WTC11 (cell line): ENCODE data around the gene USP34. TPM values are rescaled to one million over a fixed set of nuclear protein-coding genes. Genes with fewer than 3 reads are reported as not detected.

Source experiments
- ATAC-seq: fragments of 200-7000 bp; cut with Tn5 transposase; 2 replicates; pipeline ENCODE4 v1.10.0; 2021; ENCODE audit warnings: mild to moderate bottlenecking, moderate library complexity
- CTCF ChIA-PET: fragments of 300-600 bp; sonication (Branson Sonifier 250); formaldehyde crosslinking; loops from one replicate; lab custom pipeline; 2021; ENCODE audit warnings: antibody characterized with exemption; lab: Charles Lee
- POLR2A ChIA-PET: fragments of 350-600 bp; sonication (Branson Sonifier 250); formaldehyde crosslinking; loops from one replicate; lab custom pipeline; 2021; ENCODE audit warnings: antibody characterized with exemption; lab: Charles Lee
- DNase-seq: peaks from one replicate; pipeline ENCODE4 v3.0.0; 2021; ENCODE audit warnings: low spot score
- H3K27ac Mint-ChIP-seq: 2 replicates; pipeline ENCODE4 v1.8.0; 2021; ENCODE audit warnings: mixed read lengths
- H3K27me3 Mint-ChIP-seq: 2 replicates; pipeline ENCODE4 v1.8.0; 2021; ENCODE audit warnings: low read depth, mild to moderate bottlenecking, moderate library complexity, mixed read lengths
- H3K36me3 Mint-ChIP-seq: 2 replicates; pipeline ENCODE4 v1.8.0; 2021; ENCODE audit warnings: mixed read lengths
- H3K4me1 Mint-ChIP-seq: 2 replicates; pipeline ENCODE4 v1.8.0; 2022; ENCODE audit warnings: mixed read lengths
- H3K4me3 Mint-ChIP-seq: 2 replicates; pipeline ENCODE4 v1.8.0; 2021; ENCODE audit warnings: mild to moderate bottlenecking, moderate library complexity, mixed read lengths
- H3K9me3 Mint-ChIP-seq: 2 replicates; pipeline ENCODE4 v1.8.0; 2021; ENCODE audit warnings: mixed read lengths
- AR ChIP-seq: fragments of 250-450 bp; sonication (Bioruptor Pico); IDR thresholded peaks from 2 replicates; pipeline ENCODE4 v1.9.0; 2021; ENCODE audit warnings: mild to moderate bottlenecking
- ATF1 ChIP-seq: sonication (generic); formaldehyde crosslinking; IDR thresholded peaks from 2 replicates; pipeline ENCODE4 v1.8.1; 2023; ENCODE audit warnings: mild to moderate bottlenecking, moderate library complexity, missing genetic modification reagents
- E2F5 ChIP-seq: sonication (generic); formaldehyde crosslinking; IDR thresholded peaks from 2 replicates; pipeline ENCODE4 v1.8.1; 2022; ENCODE audit warnings: mild to moderate bottlenecking, moderate library complexity, missing genetic modification reagents
- EMX1 ChIP-seq: fragments of 250-450 bp; sonication (Bioruptor Pico); IDR thresholded peaks from 2 replicates; pipeline ENCODE4 v1.8.0; 2021; ENCODE audit warnings: mild to moderate bottlenecking
- IRF2 ChIP-seq: sonication (generic); formaldehyde crosslinking; IDR thresholded peaks from 2 replicates; pipeline ENCODE4 v1.8.0; 2022; ENCODE audit warnings: low read depth, missing genetic modification reagents, borderline replicate concordance
- JAZF1 ChIP-seq: fragments of 250-450 bp; sonication (Bioruptor Pico); IDR thresholded peaks from 2 replicates; pipeline ENCODE4 v1.9.0; 2021; ENCODE audit warnings: moderate library complexity, mild to moderate bottlenecking, inconsistent platforms
- JUN ChIP-seq: sonication (generic); formaldehyde crosslinking; IDR thresholded peaks from 2 replicates; pipeline ENCODE4 v1.8.0; 2023; ENCODE audit warnings: mild to moderate bottlenecking, missing genetic modification reagents
- NFATC4 ChIP-seq: fragments of 250-450 bp; sonication (Bioruptor Pico); IDR thresholded peaks from 2 replicates; pipeline ENCODE4 v1.9.0; 2021; ENCODE audit warnings: mild to moderate bottlenecking
- NR1H2 ChIP-seq: sonication (generic); formaldehyde crosslinking; IDR thresholded peaks from 2 replicates; pipeline ENCODE4 v1.9.0; 2021; ENCODE audit warnings: mild to moderate bottlenecking, moderate library complexity, missing genetic modification reagents
- NR2C2 ChIP-seq: sonication (generic); formaldehyde crosslinking; IDR thresholded peaks from 2 replicates; pipeline ENCODE4 v1.8.0; 2022; ENCODE audit warnings: mild to moderate bottlenecking, missing genetic modification reagents
- PRRX2 ChIP-seq: fragments of 250-450 bp; sonication (Bioruptor Pico); IDR thresholded peaks from 2 replicates; pipeline ENCODE4 v1.8.0; 2021; ENCODE audit warnings: mild to moderate bottlenecking
- RORB ChIP-seq: fragments of 250-450 bp; sonication (Bioruptor Pico); IDR thresholded peaks from 2 replicates; pipeline ENCODE4 v1.9.0; 2021; ENCODE audit warnings: mild to moderate bottlenecking
- TEAD1 ChIP-seq: sonication (generic); formaldehyde crosslinking; IDR thresholded peaks from 2 replicates; pipeline ENCODE4 v1.8.0; 2022; ENCODE audit warnings: mild to moderate bottlenecking, missing genetic modification reagents
- ZNF121 ChIP-seq: sonication (generic); formaldehyde crosslinking; IDR thresholded peaks from 2 replicates; pipeline ENCODE4 v1.8.0; 2023; ENCODE audit warnings: missing genetic modification reagents
- ZNF138 ChIP-seq: sonication (generic); formaldehyde crosslinking; conservative IDR thresholded peaks from 2 replicates; pipeline ENCODE4 v1.8.1; 2022; ENCODE audit warnings: mild to moderate bottlenecking, moderate library complexity, missing genetic modification reagents
- ZNF263 ChIP-seq: sonication (generic); formaldehyde crosslinking; IDR thresholded peaks from 2 replicates; pipeline ENCODE4 v1.8.1; 2022; ENCODE audit warnings: low read depth, mild to moderate bottlenecking, moderate library complexity, missing genetic modification reagents
- ZNF317 ChIP-seq: sonication (generic); formaldehyde crosslinking; IDR thresholded peaks from 2 replicates; pipeline ENCODE4 v1.8.1; 2023; ENCODE audit warnings: low read depth, mild to moderate bottlenecking, moderate library complexity, missing genetic modification reagents, borderline replicate concordance
- total RNA-seq: library from RNA; stranded (reverse); gene quantifications from 3 replicates; pipeline ENCODE4 v1.2.3, GENCODE V29; 2021
- TF ChIP-seq, protein P1 (sequence below): fragments of 250-450 bp; sonication (Bioruptor Pico); IDR thresholded peaks from 2 replicates; pipeline ENCODE4 v1.9.0; 2021; ENCODE audit warnings: mild to moderate bottlenecking, borderline replicate concordance
- TF ChIP-seq, protein P2 (sequence below): fragments of 250-450 bp; sonication (Bioruptor Pico); IDR thresholded peaks from 2 replicates; pipeline ENCODE4 v1.8.0; 2021; ENCODE audit warnings: mild to moderate bottlenecking

Gene USP34
- total RNA-seq, 1 experiment from 2014 or later, result 92.3 TPM

DNA sequence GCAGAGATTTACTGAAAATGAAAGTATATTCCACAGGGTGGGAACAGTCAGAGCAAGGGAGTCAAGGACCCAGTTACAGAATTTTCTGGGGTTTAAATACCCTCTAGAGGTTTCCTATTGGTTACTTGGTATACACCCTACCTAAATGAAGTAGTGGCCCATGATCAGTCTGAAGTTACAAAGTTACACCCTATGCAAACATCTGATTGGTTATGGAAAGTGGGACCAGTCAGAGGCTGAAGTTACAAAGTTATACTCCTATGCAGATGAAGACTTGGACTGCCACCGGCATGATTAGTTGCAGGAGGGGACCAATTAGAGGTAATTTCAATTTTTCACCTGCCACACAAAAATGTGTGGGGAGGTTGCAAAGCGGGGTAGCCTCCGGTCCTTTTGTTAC, 56.2 kb downstream of the USP34 start:
- TF ChIP-seq ZNF263 (CRISPR knock-in tag) (no peak), ZNF121 (no peak), ZNF317 (CRISPR knock-in tag) (no peak), PRRX2 (CRISPR knock-in tag) (no peak), TEAD1 (CRISPR knock-in tag) (no peak), E2F5 (CRISPR knock-in tag) (no peak), EMX1 (CRISPR knock-in tag) (no peak), RORB (CRISPR knock-in tag) (no peak), ZNF138 (CRISPR knock-in tag) (no peak), NR1H2 (no peak), IRF2 (CRISPR knock-in tag) (no peak), JUN (CRISPR knock-in tag) (no peak), NR2C2 (CRISPR knock-in tag) (no peak), NFATC4 (no peak), JAZF1 (CRISPR knock-in tag) (no peak), ATF1 (CRISPR knock-in tag) (no peak), AR (no peak)
- TF ChIP-seq, protein P1, sequence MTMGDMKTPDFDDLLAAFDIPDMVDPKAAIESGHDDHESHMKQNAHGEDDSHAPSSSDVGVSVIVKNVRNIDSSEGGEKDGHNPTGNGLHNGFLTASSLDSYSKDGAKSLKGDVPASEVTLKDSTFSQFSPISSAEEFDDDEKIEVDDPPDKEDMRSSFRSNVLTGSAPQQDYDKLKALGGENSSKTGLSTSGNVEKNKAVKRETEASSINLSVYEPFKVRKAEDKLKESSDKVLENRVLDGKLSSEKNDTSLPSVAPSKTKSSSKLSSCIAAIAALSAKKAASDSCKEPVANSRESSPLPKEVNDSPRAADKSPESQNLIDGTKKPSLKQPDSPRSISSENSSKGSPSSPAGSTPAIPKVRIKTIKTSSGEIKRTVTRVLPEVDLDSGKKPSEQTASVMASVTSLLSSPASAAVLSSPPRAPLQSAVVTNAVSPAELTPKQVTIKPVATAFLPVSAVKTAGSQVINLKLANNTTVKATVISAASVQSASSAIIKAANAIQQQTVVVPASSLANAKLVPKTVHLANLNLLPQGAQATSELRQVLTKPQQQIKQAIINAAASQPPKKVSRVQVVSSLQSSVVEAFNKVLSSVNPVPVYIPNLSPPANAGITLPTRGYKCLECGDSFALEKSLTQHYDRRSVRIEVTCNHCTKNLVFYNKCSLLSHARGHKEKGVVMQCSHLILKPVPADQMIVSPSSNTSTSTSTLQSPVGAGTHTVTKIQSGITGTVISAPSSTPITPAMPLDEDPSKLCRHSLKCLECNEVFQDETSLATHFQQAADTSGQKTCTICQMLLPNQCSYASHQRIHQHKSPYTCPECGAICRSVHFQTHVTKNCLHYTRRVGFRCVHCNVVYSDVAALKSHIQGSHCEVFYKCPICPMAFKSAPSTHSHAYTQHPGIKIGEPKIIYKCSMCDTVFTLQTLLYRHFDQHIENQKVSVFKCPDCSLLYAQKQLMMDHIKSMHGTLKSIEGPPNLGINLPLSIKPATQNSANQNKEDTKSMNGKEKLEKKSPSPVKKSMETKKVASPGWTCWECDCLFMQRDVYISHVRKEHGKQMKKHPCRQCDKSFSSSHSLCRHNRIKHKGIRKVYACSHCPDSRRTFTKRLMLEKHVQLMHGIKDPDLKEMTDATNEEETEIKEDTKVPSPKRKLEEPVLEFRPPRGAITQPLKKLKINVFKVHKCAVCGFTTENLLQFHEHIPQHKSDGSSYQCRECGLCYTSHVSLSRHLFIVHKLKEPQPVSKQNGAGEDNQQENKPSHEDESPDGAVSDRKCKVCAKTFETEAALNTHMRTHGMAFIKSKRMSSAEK, result no peak
- TF ChIP-seq, protein P2, sequence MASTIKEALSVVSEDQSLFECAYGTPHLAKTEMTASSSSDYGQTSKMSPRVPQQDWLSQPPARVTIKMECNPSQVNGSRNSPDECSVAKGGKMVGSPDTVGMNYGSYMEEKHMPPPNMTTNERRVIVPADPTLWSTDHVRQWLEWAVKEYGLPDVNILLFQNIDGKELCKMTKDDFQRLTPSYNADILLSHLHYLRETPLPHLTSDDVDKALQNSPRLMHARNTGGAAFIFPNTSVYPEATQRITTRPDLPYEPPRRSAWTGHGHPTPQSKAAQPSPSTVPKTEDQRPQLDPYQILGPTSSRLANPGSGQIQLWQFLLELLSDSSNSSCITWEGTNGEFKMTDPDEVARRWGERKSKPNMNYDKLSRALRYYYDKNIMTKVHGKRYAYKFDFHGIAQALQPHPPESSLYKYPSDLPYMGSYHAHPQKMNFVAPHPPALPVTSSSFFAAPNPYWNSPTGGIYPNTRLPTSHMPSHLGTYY (CRISPR knock-in tag), result no peak
- no peak overlapping the region for H3K4me3 Mint-ChIP-seq
- H3K36me3 Mint-ChIP-seq, result peaks cover 8% of the 10 kb centered on the region; the same call in 1 of the 2 replicates
- DNase-seq (no peak), ATAC-seq (no peak)
- H3K27ac Mint-ChIP-seq, result no peak overlapping the region; the same call in 1 of the 2 replicates
- CTCF ChIA-PET, result interaction anchor here (1.1 kb wide), 1 partner anchor 11 kb away, joined by 4 read pairs; no protein-coding TSS in a partner anchor
- no peaks in the 10 kb centered on the region for H3K27me3 Mint-ChIP-seq
- H3K9me3 Mint-ChIP-seq, result no peaks in the 10 kb centered on the region
- peaks cover 8% of the 10 kb centered on the region for H3K4me1 Mint-ChIP-seq
- POLR2A ChIA-PET, result no interaction called here
